ENCODE results near the gene RRAS2.

DNA sequence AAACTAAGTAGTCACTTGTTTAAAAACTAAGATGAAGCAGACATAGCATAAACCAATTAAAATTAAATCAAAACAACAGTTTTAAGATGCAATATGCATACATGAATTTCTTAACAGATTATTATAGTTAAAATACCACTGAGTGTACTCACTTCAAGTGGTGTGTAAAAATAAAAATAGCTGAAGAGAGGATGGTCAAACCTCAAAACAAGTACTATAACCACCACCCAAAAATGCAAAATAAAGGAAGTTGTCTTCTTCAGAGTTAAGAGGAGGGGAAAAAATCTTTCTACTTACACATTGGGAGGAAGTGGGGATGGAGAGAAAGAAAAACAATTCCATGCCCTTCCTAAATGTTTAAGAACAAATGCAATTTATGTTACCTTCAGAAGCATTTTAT, 31.9 kb downstream of the RRAS2 start:
- TF ChIP-seq ATF3 (IDR thresholded peaks at IDR 0.05; ENCODE audit: borderline replicate concordance, extremely low read depth, low read depth, low read length): no peak
- TF ChIP-seq, protein P1, sequence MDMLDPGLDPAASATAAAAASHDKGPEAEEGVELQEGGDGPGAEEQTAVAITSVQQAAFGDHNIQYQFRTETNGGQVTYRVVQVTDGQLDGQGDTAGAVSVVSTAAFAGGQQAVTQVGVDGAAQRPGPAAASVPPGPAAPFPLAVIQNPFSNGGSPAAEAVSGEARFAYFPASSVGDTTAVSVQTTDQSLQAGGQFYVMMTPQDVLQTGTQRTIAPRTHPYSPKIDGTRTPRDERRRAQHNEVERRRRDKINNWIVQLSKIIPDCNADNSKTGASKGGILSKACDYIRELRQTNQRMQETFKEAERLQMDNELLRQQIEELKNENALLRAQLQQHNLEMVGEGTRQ (IDR thresholded peaks at IDR 0.05; ENCODE audit: borderline replicate concordance, low read depth, low read length): no peak
- no peak for TF ChIP-seq ZNF274 (IDR thresholded peaks at IDR 0.05; ENCODE audit: insufficient read depth, insufficient read length)
- no peak; the same call in 1 of the 2 replicates for TF ChIP-seq NFIC (IDR thresholded peaks at IDR 0.05; ENCODE audit: low read depth, low read length)
- TF ChIP-seq CEBPB (IDR thresholded peaks at IDR 0.05; ENCODE audit: borderline replicate concordance in 1 of 2, low read depth in 2 of 2, low read length in 2 of 2): no peak
- no peak for TF ChIP-seq BRCA1 (IDR thresholded peaks at IDR 0.05; ENCODE audit: low read depth, low read length)
